BJ (cell line): Measurements from ENCODE around the gene DPEP3. TPM values are rescaled to one million over a fixed set of nuclear protein-coding genes. Genes with fewer than 3 reads are reported as not detected.
A peak's percentile ranks its signal among the peaks of the same experiment; 100 is the strongest.

Source experiments
- CTCF ChIA-PET: fragments of 350-600 bp; formaldehyde crosslinking; extraction: SDS; loops from one replicate; lab custom pipeline; 2021; ENCODE audit warnings: antibody characterized with exemption, inconsistent platforms; lab: Yijun Ruan, JAX
- POLR2A ChIA-PET: fragments of 300-600 bp; sonication (Branson Sonifier 250); formaldehyde crosslinking; extraction: SDS; loops from one replicate; lab custom pipeline; 2021; ENCODE audit warnings: antibody characterized with exemption; lab: Charles Lee
- DNase-seq: peaks from one replicate; pipeline ENCODE4 v3.0.0-alpha.2; 2011; ENCODE audit warnings: low read depth
- H3K27me3 ChIP-seq: 2 replicates; pipeline ENCODE4 v1.6.0; 2011; ENCODE audit warnings: low read length; ENCODE audit not compliant: control insufficient read depth, insufficient read depth
- H3K36me3 ChIP-seq: 2 replicates; pipeline ENCODE4 v1.5.1; 2011; ENCODE audit warnings: low read length; ENCODE audit not compliant: control insufficient read depth, insufficient read depth
- H3K4me3 ChIP-seq: 2 replicates; pipeline ENCODE4 v1.5.1; 2011; ENCODE audit warnings: low read depth, mild to moderate bottlenecking, control low read depth, low read length
- CTCF ChIP-seq: IDR thresholded peaks from 2 replicates; pipeline ENCODE4 v1.5.1; 2011; ENCODE audit warnings: low read depth, mild to moderate bottlenecking, control low read depth, inconsistent platforms, low read length, moderate library complexity; ENCODE audit not compliant: insufficient read depth
- polyA plus RNA-seq: library from polyadenylated mRNA; depleted of rRNA; stranded (reverse); fragments of >200 nt; gene quantifications from 2 replicates; pipeline ENCODE4 v1.2.3, GENCODE V29; 2011

Gene DPEP3
- polyA plus RNA-seq, 1 experiment = not detected

GRCh38 chr16:67930191-67930590 is 50.1 kb downstream of the DPEP3 start:
- no peak overlapping the region for H3K4me3 ChIP-seq
- no peak for DNase-seq
- POLR2A ChIA-PET = no interaction called here
- CTCF ChIA-PET = interaction anchor here (0.8 to 12.9 kb wide), 4 partner anchors 45 to 262 kb away, joined by 3 to 155 read pairs (median 8); partner anchors contain the start of gene NRN1L
- no peaks in the 10 kb centered on the region for H3K27me3 ChIP-seq
- H3K36me3 ChIP-seq = peaks cover 22% of the 10 kb centered on the region
- TF ChIP-seq CTCF = no peak

GRCh38 chr16:67928561-67929364 is 51.5 kb downstream of the DPEP3 start:
- ChIA-PET CTCF (interaction anchor here (0.6 to 12.9 kb wide), 25 partner anchors 8 to 408 kb away, joined by 3 to 155 read pairs (median 4); partner anchors contain the start of genes NRN1L and PSMB10), POLR2A (no interaction called here)
- TF ChIP-seq CTCF = peak; percentile 93
- H3K36me3 ChIP-seq = peaks cover 21% of the 10 kb centered on the region
- H3K4me3 ChIP-seq = no peak overlapping the region
- no peak for DNase-seq
- H3K27me3 ChIP-seq = no peaks in the 10 kb centered on the region

GRCh38 chr16:67928147-67928546 is 52.2 kb downstream of the DPEP3 start:
- no peak for DNase-seq
- Histone ChIP-seq H3K4me3 (no peak overlapping the region), H3K27me3 (no peaks in the 10 kb centered on the region), H3K36me3 (peaks cover 24% of the 10 kb centered on the region)
- POLR2A ChIA-PET = no interaction called here
- no peak for TF ChIP-seq CTCF
- CTCF ChIA-PET = interaction anchor here (0.6 to 12.9 kb wide), 21 partner anchors 9 to 407 kb away, joined by 3 to 155 read pairs (median 4); partner anchors contain the start of genes NRN1L, PSKH1 and PSMB10

- Histone ChIP-seq H3K36me3 (peaks cover 25% of the 10 kb centered on the region), H3K27me3 (no peaks in the 10 kb centered on the region), H3K4me3 (no peak overlapping the region)
- ChIA-PET POLR2A (no interaction called here), CTCF (interaction anchor here (0.7 to 12.9 kb wide), 15 partner anchors 8 to 381 kb away, joined by 3 to 155 read pairs (median 4); partner anchors contain the start of genes NRN1L and PSKH1)
- DNase-seq = no peak
- TF ChIP-seq CTCF = no peak
Measured at GRCh38 chr16:67927131-67927941, 53.0 kb downstream of the DPEP3 start.

- POLR2A ChIA-PET = no interaction called here
- Histone ChIP-seq H3K4me3 (no peak overlapping the region), H3K36me3 (peaks cover 25% of the 10 kb centered on the region), H3K27me3 (no peaks in the 10 kb centered on the region)
- CTCF ChIA-PET = interaction anchor here (0.7 to 12.9 kb wide), 12 partner anchors 9 to 405 kb away, joined by 3 to 155 read pairs (median 3); partner anchors contain the start of gene NRN1L
- TF ChIP-seq CTCF = 0 out of 2 replicates have a peak, but pooled peaks have one; percentile 7
- no peak for DNase-seq
Measured at GRCh38 chr16:67926181-67926750, 54.0 kb downstream of the DPEP3 start.
